GM18861 (cell line): ENCODE data around the gene TRRAP.

ENCODE experiments used
- ATAC-seq: cut with Tn5 transposase; IDR thresholded peaks from one replicate; pipeline ENCODE4 v1.9.1; 2021; ENCODE audit not compliant: unreplicated experiment

Gene TRRAP

DNA sequence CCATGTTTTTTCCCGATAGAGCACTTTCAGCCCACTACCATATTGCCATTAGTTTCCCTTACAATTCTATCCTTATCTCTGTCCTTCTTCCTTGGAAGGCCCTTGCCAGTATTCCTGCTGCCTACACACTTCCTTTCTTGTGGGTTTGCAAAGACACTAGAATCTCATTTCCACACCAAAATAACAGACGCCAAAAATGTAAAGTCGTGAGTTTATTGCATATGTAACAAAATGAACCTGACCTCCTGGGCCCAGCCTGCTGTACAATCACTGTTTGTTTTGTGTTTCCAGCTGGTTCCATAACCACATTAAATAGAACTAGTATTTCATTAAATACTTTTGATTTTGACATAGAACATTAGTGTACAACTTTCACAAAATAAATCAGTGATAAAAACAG, 148.9 kb downstream of the TRRAP start:
- no peak for ATAC-seq

DNA sequence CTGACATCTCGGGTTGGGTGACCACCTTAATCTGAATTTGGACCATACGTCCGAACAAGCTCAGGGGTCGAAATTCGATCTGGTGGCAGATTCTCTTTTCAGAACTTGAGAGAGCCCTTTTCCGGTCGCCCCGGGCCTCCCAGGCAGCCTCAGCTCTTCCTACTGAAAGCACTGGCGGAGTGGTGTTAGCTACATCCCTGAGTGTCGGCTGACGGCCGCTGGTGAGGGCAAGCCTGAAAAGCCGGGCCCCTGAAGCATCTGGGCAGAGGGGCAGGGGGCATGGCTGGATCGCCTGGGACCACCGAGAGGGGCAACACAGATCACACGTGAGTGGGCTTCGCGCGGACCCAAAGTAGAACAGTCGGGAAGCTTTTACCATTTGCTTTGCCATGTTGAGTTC, 149.5 kb downstream of the TRRAP start:
- no peak for ATAC-seq

DNA sequence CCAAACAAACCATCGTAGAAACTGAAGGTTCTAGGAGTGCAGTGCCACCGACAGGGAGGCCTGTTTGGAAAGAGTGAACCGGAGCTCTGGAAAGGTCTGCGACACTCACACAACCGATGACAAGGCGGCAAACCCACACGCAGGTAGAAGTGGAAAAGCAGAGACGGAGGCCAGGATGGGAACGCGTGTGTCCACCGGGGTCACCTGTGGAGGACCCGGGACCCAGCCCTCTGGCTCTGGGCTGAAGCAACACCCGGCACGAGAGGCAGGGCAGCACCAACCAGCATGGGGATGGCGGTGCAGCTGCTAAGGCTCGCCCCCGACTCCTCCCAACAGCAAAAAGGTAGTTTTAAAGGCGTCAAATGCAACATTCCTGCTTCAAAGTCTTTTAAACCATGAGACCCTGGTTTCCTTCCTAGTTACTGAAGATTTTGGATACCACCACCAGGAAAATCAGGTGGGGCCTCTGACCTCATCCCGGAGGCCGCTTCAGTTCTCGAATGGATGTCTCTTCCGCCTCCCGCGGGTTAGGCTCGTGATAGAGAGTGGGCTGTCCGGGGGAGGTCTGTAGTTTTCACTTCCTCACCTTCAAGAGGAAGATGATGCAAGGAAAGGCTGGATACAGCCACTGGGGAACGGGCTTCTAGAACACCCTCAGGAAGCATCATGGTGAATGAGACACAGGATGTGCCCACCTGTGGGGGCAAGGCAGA, 150.1 kb downstream of the TRRAP start:
- no peak for ATAC-seq

DNA sequence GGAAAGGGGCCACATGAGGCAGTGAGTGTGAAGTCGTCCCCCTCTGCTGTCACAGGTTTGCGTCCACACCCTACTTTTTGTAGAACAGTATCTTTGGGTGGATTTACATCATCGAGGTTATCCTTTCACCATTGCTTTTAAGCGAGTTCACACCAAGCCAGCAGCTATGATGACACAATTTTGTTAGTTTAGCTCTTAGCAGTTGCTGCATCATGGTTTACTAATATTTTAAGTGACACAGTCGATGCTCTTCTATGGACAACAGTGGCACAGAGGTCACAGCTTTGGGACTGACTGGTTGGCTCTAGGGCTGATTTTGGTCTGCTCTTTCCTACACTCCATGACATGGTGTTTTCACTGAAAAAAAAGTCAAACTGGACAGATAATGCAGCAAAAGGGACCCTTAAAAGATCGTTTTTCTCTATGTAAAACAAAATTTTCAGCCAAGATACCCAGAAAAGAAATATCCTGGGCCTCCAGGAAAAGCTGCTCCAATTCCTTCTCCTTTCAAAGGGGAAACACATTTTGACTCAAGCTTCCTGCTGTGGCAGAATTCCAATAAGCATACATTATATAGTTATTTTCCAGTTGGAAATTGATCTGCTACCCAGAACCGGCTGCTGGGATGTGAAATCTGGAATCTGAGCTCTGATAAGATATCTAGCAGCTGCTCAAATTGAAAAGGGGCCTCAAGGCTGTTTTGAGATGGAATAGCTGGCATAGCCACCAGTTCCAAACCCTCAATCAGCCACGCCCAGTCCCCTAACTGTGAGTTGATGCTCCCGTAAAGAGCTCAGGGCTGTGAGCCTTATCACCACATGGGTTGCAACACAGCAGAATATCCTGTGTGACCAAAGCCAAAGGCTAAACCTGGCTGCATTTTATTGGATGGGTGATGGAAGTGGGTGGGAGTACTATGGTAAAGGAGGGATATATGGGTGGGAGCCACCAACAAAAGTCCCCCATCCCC, 151.4 kb downstream of the TRRAP start:
- no peak for ATAC-seq

DNA sequence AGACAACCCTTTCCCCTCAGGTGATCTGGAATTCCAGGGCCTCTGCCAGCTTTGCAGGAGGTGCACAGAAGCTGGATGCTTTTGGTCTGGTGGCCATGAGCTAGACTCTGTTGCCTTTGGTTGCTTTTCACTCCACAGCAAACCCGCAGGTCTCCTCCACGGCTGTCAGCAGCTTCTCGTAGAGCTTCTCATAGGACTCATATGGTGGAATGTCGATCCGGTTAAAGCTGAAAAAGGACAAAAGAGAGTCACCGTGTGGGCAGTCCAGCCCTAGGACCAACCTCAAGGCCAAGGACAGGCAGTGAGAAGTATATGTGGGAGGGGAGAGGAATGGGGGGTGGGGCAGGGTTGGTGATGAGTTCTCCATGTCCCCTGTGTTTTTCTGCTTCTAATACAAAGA, 152.1 kb downstream of the TRRAP start:
- no peak for ATAC-seq

DNA sequence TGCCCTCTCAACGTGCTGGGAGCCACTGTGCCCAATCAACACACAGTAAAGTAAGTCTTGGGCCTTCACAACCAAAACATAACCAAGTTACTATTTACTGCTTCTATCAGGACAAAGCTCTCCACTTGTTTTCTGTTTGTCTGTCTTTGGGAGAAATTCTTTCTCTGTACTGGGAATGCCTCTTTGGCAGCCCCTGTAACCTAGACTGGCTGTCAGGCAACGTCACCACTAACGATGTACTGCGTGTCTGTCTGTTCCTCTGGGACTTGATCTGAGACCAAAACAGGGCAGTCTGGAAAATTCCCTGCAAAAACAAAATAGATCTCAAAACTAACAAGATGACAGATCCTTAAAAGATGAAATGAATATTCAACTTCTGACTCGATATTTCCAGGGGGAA, 152.6 kb downstream of the TRRAP start:
- ATAC-seq = no peak

DNA sequence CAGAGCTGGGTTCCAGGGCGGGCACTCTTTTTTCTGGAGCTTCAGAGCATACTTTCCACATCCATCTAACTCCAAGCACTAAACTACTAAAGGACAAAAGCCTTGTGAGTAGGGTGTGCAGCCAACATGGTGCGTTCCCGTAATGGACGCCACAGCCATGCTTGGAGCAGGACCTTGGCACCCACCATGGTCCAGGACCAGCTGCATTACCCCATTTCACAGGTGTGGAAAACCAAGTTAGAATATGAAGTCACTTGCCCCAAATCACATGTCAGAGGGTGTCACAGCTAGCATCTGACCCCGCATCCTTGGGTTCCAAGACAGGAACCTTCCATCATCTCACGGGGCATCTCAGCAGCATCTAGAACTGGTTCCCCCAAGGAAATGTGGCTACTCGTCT, 153.2 kb downstream of the TRRAP start:
- no peak for ATAC-seq

DNA sequence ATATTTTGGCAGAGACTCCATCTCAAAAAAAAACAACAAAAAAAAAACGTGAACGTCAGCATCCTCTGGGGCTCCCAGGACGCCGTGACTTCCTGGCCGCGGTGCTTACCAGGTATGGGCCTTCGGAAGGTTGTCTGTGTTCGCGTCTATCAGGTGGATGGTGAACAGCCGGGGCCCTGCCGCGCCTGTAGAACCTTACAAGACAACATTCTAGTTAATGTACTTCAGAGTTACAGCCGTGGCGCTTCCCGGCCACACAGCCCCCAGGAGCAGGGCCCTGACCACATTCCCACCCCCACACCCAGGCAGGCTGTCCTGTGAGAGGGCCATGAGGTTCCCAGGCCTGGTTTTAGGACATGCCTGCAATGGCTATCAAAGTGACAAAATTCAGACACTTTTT, 154.6 kb downstream of the TRRAP start:
- ATAC-seq = no peak

DNA sequence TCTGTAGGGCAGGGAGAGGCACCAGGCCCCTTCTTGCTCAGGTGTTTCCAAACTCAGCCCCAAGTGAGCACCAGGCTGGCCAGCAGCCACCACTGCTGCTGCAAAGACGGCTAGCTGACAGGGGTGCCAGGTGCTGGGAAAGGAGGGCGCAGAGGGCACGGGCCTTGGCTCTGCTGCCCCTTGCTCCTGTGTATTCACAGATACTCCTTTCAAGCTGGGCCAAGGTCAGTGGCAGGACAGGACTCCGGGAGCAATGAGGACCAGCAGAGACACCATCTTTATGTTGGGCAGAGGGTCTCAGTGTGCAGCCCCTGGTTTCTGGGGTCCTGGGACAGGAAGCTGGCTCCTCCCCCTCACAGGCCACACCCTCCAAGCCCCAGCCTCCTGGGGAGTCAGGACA, 155.4 kb downstream of the TRRAP start:
- ATAC-seq = no peak

DNA sequence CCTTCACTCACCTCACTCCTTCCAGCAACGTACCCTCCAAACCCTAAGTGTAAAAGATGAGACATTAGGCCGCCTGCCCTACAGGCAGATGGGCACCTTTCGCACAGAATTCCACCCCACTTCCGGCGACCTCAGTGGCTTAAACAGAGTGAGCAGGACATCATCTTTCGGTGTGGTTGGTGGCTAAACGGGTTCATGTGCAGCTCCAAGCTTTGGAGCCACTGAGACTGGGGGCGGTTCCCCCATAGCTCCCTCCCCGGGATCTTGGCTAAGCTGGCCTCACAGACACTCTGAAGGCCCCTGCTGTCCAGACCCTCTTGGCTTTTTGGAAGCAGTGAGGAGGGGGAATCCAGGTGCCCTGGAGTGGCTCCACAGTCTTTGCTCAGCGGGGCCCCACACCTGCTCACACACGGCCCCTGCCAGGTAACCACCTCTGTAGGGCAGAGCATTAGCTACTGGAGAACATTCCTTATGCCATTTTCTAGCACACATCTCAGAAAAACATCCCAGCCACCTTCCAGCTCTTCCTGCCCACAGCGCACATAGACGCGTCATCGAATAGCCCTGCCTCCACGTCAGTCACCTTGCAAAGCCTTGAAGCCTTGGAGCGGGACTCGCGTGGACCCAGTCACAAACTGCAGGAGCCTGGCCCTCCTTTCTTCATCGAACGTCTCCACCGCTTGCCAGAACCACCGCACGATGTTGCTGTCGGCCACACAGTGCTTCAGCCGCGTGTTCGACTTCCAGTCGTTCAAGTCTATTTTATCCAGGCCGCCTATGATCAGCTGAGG, 156.8 kb downstream of the TRRAP start:
- ATAC-seq = no peak

DNA sequence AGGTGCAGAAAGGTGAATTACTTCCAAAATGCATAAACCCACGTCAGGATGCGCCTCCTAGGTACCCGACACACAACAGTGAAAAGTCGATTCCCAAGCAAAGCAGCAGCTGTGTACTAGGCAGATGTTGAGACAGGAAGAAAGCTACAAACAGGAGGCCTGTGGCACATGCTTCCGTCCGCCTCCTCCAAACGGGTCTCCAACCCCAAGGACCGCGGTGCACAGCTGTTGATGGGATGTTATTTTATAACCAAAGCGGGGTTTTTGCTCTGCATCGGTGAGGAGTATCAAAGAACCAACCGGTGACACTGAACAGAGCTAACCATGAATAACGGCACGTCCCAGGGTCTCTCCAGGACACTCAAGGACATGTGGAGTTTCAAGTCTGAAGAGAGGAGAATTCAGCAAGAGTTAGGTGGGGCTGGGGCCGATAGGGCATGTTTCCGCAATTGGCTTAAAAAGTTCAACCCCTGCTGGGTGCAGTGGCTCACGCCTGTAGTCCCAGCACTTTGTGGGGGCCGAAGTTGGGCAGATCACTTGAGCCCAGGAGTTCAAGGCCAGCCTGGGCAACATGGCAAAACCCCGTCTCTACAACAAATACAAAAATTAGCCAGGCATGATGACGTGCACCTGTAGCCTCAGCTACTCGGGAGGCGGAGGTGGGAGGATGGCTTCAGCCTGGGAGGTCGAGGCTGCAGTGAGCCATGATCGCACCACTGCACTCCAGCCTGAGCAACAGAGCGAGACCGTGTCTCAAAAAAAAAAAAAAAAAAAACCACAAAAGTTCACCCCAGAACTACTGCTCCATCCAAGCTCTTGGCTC, 157.6 kb downstream of the TRRAP start:
- ATAC-seq = no peak

DNA sequence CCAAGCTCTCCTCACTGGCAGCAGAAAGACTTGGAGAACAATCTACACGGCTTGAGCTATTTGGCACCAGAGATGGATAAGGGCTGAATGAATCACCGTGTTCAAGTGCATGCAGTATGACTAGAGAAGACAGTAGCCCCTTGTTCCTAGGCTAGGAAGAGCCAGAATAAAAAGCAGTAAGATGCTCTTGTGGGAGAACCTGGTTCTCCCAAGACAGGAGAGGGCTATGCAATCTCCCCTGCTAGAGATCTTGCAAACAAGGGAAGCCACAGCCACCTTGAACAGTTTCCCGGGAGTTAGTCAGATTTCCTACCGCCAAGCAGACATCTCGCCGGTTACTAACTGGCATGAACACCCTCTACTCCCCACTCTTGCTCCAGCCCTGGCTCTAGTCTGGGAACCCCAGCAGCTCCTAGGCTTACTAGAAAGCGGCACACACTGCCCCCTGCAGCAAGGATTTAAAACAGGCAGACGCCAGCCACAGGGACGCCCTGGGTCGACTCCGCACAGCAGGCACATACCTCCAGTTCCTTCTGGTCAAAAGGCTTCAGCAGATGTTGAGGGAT, 158.3 kb downstream of the TRRAP start:
- ATAC-seq = no peak

DNA sequence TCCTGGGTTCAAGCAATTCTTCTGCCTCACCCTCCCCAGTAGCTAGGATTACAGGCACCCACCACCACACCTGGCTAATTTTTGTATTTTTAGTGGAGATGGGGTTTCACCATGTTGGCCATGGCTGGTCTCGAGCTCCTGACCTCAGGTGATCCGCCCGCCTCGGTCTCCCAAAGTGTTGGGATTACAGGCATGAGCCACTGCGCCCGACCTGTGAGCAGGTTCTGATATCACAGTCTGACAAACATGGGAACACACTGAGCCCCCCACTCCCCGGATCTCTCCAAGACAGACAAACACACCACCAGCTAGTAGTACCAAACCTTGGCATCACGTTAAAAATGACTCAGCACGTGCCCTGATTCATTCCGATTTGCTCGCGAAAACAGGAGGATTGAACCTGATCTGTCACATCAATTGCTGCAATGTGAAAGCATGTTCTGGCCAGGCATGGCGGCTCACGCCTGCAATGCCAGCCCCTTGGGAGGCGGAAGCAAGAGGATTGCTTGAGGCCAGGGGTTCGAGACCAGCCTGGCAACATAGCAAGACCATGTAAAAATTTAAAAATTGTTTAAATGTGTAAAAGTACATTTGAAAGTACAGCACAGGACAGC, 159.1 kb downstream of the TRRAP start:
- ATAC-seq = no peak

DNA sequence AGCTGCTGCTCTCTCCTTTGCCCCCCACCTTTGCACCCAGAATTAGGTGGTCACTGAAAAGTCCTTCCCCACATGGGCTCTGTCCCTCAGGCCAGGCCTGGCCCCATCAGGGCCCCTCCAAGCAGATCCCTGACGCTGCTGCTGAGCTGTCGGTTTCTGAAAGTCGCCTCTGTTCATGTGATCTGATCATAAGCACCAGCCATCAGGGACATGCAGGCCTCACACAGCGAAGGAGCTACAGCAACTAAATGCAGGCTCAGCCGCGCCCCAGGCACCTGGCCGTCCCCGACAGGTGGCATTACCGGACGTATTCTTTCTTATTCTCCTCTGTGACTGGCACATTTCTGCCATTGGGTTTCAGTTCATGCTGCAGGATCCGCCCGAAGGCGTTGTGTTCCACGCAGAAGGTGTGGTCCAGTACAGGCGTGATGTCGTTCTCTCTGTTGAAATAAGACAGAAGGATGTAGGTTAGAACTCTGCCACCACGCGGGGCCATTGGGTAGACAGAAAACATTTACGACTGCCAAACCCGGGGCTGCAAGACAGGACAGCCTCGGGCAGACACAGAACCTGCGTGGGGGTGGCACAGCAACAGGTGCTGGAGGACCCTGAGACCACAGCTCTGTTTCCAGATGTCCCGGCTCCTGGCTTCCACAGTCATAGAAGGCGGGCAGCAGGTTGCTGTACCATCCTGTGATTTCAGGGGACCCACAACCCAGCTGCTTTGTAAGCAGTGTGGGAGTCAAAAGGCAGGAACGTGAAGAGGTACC, 159.9 kb downstream of the TRRAP start:
- no peak for ATAC-seq

DNA sequence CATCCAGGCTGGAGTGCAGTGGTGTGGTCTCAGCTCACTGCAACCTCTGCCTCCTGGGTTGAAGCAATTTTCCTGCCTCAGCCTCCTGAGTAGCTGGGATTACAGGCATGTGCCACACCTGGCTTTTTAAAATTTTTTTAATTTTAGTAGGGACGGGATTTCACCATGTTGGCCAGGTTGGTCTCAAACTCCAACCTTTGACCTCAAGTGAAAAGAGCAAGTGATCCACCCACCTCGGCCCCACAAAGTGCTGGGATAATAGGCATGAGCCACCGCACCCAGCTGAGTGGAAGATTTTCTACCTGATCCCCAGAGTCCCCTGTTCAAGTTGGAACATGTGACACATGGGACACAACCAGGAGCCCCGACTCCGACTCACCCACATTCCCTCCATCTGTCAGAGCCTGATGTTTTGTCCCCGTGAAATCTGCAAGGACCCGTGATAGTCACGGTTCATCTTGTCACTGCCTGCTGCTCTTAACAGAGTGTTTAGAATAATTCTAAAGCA, 161.1 kb downstream of the TRRAP start:
- ATAC-seq = no peak

DNA sequence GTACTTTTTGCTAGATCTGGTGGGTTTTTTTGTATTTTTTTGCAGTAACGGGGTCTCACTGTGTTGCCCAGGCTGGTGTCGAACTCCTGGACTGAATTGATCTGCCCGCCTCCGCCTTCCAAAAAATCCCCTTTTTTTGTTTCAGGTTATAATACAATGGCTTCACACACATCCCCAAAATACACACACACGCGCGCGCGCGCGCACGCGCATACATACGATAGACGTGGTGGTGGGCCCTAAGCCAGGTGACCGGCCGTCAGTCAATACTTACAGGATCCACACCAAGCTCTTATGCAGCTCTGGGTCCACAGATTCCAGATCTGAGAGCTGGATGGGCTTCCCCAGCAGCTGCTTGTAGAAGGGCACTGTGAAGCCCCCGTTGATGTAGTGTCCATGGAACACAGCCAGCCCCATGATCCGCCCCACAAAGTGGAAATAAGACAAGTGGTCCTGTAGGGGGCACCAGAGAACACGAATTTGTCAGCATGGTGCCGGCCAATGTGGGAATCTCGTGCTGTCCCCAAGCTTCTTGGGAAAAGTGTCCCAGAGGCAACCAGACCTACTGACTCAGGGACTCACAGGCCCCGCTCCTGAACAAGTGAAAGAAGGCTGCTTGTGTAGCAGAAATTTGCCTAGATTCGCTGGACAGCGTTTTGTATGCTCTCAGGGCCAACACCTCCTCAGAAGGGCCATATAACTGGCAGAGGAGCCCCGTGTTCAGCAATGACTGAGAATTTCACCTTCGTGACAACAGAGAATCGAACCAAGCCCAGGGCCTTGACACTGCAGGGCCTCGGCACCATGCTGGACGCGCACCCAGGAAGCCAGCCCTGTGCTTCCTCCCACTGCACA, 162.0 kb downstream of the TRRAP start:
- no peak for ATAC-seq

DNA sequence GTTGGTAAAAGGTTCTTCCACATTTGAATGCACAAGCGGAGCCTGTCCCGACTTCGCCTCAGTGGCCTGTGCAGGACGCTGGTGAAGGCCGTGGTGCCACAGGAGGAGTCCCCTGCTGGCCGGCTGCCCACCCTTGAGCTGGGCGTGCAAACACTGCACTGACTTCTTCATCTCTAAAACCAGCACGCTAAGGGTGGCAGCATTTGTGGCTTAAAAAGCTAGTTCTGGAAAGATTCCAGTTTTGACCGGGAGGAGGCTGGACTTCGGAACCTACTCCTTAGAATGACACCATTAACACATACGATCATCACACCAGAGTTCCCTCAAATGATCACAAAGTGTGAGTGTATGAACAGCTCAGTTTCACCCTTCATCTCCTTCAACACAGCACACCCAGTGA, 163.2 kb downstream of the TRRAP start:
- ATAC-seq = no peak

DNA sequence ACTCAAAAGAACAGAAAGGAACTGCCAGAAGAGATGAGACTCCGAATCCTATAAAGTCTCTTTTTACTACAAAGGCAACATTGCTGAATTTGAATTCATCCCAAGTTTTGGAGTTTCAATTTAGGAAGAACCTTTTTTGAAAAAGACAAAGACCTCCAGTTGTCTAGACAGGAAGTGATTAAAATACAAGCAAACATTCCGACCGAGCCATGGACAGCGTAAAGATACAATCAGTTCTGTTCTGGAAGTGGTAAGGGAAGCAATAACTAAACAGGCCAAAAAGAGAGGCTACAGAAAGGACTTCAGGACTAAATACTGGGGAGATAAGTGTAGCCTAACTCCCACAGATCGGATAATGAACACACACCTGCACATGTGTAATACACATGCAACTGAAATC, 164.6 kb downstream of the TRRAP start:
- ATAC-seq = no peak
